NCI-H1105 treated with DMSO at 0.1 percent for 48 hours (cell line): ENCODE results near the gene PLEKHM3.

Source experiments
- DNase-seq: peaks from one replicate; lab custom pipeline; 2025; lab: John Stamatoyannopoulos, UW

The PLEKHM3 gene

DNA sequence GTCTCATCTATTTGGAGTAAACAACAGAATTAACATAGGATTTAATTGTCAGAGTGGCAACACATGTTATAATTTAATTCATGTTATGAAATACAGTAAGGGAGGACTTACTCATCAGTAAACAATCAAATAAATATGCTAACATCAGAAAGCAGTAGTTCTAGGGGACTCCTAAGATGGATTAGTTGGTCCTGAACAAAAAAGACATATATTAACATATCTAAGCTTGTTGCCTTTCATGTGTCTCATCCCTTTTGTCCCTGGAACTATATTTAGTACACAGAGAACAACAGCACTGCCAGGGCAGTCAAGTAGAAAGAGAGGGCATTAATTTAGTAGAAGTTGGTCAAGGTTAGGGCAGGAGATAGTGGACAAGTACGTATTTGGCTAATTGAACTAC, 137.8 kb downstream of the PLEKHM3 start:
- no peak for DNase-seq

DNA sequence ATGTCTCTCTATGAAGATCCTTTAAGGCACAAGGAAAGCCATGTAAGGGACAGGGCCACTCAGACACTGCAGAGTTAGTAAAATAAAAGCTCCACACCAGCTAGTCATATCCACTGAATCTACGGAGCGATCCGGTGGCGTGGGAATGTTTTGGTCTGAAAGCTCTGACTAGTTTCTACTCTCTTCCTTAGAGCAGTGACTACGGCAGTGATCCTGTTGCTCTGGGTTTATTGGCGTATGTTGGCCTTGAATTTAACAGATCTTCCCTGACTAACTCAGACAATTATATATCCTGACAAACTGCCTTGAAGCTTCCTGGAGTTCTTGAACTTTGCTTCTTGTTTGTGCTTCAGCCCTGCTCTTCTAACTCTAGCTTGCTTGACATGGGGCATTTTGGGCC, 140.3 kb downstream of the PLEKHM3 start:
- DNase-seq: no peak

DNA sequence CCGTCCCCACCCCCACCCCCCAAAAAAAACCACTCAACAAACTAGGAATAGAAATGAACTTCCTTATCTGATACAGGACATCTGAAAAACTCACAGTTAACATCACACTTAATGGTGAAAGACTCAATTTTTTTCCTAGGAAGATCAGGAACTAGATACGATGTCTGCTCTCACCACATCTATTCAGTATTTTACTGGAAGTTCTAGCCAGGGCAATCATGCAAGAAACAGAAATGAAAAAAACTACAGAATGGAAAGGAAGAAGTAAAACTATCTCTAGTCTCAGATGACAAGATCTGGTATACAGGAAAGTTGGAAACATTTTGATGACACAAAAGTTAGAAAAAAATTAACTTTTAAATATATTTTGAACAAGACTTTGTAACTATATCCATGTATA, 141.2 kb downstream of the PLEKHM3 start:
- DNase-seq: no peak

DNA sequence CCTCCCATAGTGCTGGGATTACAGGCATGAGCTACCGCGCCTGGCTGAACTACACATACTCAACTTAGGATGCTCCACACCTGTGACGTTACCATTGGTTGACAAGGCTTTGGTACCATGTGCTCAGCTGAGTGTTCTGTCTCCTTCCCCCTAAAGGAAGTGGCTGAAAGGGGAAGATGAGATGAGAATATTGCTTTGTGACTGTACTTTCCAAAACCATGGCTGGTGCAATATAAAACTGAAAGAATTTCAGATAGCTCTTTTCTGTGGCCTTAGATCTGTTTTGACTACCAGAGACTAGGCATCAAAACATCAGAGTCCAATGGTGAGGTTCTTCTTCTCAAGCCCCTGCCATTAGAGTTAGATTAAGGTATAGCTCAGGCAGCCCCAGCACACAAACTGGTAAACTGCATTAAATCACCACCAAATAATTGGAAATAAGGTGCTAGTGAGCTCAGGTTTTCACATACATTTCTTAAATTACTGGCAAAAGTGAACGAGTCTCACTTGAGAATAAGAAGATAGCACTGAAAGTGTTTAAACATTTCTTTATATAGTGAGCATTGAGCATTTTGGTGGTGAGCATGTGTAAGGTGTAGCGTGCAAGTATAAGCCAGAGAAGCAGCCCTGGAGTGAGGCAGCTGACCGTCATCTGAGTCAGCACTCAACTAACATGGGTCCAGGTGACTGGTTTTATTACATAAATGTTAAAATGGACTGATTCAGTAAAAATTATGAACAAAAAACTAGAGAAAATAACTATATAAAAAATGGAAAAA, 142.1 kb downstream of the PLEKHM3 start:
- DNase-seq: no peak

DNA sequence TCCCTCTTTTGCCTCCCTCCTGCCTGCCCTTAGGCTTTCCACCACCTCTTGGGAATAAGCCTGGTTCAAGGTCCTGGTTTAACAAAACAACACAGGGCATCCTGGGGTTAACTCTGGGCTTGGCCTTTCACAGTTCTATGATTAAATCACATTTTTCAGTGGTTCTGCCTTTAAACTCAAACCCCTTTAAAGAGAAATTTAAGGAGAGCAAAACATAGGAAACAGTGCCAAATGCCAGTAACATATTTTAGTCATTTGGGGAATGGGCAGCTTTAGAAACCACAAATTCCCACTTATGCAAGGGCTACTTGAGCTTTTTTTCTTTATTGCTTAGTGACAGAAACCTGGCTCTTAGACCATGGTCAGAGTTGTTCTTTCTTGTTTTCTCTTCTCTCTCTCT, 143.4 kb downstream of the PLEKHM3 start:
- no peak for DNase-seq

DNA sequence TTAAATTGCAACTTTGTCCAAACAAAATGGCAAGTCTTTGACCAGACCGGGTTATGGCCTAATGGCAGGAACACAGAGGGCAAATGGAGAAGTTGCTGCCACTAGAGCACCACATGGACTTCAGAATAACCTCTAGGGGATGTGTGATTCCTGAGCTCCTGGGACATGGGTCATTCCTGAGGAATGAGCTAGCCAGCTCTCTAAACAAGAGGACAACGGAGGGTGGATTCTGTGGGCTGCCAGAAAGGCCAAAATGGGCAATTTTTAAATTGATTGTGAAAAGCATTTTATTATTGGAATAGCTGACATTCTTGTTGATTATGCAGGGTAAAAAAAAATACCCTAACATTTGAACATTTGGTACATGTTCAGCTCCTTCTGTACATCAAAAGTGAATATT, 145.8 kb downstream of the PLEKHM3 start:
- DNase-seq: no peak

DNA sequence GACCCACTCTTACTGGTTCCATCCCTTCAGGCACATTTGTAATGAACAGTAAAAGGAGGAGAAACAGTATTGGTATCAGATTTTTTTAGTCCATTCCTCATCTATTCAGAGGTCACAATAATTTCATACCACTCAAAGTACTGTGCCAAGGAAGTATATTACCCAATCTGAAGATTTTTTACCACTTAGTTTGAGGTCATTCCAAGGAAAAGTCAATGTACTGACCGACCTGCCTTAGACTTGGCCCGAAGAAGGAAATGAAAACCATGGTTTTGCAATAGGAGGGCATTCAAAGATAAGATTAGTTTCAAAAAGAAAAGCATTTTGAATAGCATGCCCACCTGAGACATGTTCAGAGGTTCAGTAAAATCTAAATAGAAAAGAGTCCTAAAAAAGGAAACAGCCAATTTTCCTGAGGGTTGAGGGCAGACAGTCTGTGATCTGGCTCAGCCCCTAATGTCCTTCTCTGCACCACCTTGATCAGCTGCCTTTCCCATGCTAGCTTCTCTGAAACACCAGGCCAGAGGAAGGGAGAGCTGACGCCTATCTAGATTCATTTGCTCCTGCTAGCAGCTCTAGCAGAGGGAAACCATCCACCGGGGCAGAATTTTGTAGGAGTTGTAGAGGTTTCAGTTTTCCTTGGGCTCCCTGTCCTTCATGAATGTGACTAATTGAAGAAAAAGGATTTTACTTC, 148.3 kb downstream of the PLEKHM3 start:
- no peak for DNase-seq

DNA sequence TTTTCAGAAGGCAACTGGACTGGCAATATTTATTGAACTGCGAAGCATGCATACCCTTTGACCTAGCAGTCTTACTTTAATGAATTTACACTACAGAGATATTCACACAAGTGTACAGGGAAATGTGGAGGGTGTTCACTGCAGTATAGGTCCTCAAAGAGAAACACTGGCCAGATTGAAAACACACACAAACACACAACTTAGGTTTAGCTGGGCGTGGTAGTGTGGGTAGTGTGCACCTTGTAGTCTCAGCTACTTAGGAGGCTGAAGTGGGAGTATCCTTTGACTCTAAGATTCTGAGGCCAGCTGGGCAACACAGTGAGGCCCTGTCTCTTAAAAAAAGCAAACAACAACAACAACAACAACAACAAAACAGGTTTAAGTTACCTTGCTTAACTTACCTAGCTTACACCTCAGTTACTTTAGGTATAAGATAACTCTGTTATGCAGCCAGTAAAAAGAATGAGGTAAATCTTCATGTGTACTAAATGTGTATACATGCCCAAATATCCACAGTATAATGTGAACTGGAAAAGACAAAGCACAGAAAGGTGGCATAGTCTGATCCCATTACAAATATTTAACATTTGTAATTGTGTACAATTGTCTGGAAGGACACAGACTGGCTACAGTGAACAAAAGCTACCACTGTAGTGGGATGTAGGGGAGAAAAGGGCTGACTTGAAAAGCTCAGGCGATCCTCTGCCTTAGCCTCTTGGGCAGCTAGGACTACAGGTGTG, 149.7 kb downstream of the PLEKHM3 start:
- no peak for DNase-seq

DNA sequence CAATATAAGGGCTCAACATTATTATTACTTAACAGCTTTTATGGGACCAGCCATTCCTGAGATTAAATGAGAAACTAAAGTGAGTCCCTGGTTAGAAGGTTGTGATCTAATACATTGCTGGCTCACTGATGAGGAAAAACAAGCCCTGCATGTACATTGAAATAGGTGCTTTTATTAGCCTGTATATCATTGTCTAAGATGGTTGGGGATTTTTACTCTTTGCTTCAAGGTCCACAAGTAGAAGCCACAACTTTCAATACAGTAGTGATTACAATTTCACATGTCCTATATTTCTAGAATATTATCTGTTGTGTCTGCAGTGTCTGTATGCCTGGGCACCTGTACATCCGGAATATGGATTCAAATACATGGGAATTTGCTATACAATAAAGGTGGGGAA, 151.5 kb downstream of the PLEKHM3 start:
- no peak for DNase-seq

DNA sequence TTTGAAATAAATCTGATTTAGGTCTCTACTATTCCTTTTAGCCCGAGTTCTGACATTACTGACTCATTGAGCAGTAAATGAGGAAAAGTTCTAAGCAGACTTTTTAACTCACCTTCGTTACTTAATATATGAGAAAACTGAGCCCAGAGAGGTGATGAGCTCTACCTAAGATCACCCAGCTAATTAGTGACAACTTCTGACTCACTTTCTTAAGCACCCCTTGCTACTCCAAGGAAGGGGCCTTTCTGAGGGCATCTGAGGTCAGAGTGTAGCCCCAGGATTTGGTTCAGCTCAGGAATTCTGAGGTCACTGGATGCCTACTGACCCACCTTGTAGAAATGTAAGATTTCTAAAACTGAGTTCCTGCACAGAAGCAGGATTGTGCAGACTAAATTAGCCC, 153.4 kb downstream of the PLEKHM3 start:
- DNase-seq: no peak

DNA sequence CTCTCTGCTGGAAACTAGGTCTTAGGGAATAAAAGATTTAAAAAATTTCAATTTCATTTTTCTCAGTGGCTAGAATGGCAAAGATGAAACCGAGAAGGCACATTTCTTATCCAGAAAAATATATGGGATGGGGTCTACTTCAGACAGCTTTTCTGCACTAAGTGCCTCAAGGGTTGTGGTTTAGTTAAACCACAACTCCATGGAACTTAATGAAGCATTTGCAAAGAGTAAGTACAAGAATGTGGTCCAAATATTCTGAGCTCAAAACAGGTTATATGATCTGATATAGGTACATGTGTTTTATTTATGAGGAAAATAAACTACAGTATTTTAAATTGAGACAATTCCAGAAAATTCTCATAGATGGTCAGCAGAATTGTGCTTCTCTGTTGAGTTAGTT, 153.8 kb downstream of the PLEKHM3 start:
- DNase-seq: no peak

DNA sequence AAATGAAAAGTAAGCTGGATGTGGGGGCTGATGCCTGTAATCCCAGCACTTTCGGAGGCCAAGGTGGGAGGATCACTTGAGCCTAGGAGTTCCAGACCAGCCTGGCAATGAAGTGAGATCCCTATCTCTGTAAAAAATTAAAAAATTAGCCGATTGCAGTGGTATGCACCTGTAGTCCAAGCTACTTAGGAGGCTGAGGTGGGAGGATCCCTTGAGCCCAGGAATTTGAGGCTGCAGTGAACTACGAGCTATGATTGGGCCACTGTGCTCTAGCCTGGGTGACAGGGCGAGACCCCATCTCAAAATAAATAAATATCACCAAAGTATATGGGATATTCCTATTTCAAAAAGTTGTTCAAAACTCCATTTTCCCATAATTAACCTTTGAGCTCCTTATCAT, 154.5 kb downstream of the PLEKHM3 start:
- no peak for DNase-seq

DNA sequence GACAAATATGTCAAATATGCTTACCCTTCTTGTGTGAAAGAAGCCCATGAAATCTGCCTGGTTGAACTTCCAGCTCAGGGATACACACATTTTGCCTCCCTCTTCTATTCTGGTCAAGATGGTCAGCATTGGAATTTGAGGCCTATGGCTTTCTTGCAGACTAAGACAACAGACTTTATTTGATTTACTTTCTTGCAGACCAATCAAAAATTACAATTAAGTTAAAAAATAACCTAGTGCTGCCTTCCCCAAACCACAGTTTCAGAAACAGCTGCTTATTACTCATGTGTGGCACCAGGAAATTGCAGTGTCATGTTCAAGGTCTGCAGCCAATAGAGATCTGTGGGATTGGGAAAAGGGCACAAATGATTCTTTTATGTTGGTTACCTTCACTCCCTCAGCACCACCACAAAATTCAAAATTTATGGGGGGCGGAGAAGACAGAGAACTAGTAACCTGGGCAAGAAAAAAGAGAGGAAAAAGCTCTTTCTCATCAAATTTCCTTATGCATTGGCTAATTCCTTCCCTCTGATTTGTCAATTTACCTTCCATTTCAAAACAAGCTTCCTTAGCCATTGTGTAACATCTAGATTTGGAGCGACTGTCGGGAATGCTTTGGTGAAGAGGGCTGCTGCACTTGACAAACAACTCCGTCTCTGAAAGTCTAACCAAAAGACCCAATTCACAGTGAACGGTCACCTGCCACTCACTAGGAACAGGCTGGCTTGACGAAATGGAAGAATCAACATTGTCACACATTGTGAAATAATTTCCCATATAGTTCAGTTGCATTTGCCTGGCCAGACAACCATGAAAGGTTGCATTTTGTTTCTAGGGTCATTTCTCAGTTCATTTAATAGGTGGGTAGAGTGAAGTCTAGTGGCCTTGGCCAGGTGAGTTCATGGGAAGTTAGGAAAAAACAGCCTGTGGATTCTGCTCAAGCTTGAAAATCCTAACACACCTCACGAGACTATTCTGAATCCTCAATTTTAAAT, 155.2 kb downstream of the PLEKHM3 start:
- no peak for DNase-seq

DNA sequence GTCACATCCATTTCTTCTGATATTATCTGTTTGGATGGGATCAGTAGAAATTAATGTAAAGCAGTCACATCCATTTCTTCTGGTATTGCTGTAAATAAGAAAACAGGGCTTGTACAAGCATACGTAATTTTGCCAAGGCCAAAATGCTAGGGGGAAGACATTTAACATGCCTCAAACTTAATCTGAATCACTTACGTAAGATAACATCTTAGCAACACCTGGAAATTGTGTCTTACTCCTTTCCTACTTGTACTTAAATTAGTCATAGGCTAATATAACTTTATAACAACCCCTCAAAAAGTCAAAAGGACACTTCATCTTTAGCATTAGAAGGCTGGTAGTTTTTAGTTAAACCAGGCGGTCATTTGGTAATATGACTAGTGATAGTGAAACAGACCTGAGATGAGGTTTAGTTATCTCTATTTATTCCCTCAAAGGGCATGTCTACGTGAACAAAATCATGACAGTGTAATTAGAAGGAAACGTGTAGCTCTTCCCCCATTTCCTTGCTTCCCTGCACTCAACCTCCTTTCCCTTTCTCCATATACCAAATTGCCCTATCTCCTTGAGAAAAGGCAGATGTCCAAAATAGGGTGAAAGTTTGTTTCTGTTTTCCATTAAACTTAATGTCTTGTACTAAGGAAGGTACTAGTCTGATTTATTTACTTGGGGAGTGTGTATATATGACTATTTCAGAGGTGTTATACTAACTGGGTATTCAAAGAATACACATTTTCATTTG, 156.3 kb downstream of the PLEKHM3 start:
- DNase-seq: no peak

DNA sequence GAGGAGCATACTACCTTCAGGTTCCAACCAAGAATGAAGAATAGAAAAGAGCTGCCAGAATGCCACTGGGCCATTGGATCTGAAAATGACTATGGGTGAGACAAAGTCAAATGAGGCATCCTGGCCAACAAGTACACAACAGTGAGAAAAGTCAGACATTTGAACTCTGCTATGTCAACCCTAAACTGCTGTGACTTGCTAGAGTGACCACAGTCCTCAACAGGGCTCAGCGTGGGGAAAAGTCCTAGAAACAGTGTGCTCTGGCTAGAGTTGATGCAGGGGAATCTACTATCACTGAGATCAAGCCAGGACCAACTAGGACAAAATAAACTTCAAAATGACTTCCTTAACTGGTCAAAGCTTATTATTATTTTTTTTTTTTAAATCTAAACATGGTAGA, 157.4 kb downstream of the PLEKHM3 start:
- DNase-seq: no peak

DNA sequence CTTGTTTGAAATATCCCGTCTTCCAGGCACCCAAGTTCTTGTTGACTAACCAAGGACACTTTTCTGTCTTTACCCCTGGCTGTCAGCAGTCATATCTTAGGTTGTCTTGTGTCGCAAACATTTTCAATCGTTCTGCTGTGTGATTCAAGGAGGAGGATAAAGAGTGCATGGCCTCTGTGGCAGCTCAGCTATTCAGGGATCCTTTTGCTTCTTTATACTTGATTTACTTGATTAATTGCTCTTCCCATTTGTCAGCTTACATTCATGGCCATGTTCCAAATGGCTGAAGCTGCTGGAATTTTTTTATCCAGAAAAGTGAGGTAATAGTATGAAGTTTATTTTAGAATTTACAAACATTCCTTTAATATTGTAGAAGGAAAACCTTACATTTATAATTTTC, 158.3 kb downstream of the PLEKHM3 start:
- DNase-seq: no peak

DNA sequence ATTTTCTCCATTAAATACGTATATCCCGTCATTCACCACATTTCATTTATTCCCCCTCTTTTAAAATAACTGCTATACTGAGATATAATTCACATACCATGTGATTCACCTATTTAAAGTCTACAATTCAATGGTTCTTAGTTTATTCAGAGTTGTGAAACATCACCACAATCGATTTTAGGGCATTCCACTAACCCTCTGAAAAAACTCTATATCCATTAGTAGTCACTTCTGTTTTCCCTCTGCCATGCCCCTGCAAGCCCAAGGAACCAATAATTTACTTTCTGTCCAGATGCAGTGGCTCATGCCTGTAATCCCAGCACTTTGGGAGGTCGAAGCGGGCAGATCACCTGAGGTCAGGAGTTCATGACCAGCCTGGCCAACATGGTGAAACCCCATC, 160.1 kb downstream of the PLEKHM3 start:
- no peak for DNase-seq

DNA sequence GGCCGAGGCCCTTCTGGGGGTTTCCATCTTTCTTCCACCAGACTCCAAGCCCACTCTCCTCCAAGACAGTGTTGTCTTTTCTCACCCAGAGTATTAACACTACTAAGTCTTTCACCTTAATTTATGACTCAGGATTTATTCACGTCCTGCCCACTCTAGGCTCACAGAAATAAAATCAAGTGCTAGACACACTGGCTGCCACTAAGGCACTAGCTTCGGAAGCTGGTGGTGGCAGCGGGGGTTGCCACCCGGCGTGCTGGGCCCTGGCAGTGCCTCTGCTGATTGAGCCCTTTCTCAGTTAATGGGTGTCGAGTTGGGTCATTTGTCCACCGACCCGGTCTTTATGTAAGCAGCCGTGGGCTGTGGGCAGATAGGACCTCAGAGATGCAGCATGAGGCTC, 162.0 kb downstream of the PLEKHM3 start:
- DNase-seq: no peak

DNA sequence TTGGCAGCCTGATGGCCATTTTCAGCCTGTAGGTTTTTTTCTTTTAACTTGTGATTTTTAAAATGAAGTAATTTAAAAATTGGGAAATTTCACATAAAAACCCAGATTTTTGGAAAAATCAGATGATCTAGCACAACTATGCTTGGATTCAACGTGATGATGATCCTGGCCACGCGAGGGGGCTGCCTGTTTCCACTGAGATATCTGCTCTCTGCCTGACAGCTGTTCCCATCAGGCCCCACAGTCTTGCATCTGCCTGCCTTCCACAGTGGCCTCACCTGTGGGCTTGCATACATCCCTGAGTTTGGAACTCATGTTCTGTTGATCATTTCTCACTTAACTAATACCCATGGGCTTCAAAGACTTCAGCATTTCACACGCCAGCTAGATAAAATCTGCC, 163.5 kb downstream of the PLEKHM3 start:
- no peak for DNase-seq

DNA sequence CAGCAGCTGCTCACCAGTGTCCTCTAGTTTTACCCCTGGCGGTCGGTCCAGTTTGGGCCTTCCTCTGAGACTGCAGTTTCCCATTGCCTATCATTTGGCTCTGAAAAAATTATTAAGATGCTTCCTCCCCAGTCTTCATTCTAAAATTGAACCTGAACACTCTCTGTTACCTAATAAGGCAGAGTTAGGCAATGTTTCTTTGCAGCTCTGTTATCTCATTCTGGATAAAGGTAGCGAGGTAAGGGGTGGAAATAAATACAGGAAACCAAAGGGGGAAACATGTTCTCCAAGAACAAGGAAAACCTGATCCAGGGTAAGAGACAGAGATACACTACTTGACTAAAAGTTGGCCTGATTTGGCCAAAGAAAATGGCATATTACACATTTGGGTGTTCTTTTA, 164.6 kb downstream of the PLEKHM3 start:
- DNase-seq: no peak

DNA sequence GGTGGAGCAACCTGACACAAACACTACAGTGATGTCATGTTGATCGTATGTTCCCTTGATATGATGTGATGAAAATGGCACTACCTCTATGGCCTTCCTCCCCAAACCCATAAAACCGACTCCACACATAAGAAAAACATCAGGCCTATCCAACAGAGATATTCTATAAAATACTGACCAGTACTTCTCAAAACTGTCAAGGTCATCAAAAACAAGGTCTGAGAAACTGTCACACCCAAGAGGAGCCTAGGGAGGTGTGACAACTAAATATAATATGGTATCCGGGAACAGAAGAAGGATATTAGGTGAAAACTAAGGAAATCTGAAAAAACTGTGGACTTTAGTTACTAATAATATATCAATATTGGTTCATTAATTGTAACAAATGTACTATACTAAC, 169.7 kb downstream of the PLEKHM3 start:
- no peak for DNase-seq
